Measurements from ENCODE around the gene RASGRF2. TPM values are rescaled to one million over a fixed set of nuclear protein-coding genes. Genes with fewer than 3 reads are reported as not detected.
"Not testable (repeated sequence)": the region's sequence is repeated elsewhere in the genome, so short reads cannot be mapped to it uniquely, and the experiment has no call there.

The RASGRF2 gene
- total RNA-seq, 2 donors from 2014 or later, result 1.2 to 2.3 TPM

DNA sequence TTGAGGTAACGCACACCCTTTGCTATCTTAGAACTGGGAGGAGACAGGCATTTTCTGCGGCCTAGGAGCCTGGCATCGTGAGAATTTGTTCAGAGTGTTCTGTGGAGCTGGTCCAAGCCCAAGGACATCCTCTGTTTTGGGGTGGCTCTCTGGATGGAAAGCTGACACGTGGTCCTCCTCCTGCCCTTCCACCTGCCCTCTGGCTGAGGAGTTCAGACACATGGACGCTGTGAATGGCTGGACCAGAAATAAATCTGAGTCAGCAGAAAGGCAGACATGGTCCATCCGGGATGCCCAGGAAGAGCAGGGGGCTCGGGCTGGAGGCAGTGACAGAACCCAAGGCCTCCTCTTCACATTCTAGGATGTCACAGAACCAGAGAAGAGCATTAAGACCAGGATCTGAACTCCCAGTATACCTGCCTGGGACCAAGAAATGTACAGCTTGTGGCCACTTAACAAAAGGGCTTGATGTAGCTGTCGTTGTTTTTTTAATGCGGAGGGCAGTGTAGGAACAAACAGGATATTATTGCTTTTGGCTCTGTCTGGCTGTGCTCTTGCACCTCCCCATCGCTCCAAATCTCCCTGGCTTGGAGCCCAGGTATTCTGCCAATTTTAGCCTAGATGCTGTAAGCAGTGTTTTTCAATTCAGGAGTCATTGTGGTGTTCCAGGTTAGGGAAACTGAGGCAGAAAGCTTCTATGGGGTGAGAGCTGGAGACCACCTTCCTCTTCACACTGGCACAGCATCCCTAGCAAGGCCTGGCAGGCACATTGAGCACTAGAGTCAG lies 275.3 kb downstream of the RASGRF2 start:
- ATAC-seq (no peak), DNase-seq (no peak)
- intact Hi-C loops (cut with DNase I, micrococcal nuclease), result no loop called here

DNA sequence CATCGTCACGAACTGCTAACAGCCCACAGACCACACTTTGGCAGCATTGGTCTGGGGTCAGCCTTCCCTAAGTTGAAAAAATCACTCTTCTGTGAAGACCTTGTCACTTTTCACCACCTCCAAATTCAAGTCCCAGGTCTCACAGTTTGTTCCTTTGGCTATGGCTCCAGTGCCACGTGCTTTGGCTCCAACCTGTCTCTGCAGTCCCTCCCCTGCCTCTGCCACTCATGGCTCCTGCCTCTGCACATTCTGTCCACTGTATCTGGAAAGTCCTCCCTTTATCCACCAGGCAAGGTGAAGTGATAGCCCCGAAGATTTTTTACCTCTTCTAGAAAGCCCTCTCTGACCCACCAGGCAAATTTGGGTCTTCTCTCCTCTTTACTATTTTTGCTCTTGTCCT lies 278.3 kb downstream of the RASGRF2 start:
- ATAC-seq (no peak), DNase-seq (no peak)
- intact Hi-C loops (cut with DNase I, micrococcal nuclease), result no loop called here

DNA sequence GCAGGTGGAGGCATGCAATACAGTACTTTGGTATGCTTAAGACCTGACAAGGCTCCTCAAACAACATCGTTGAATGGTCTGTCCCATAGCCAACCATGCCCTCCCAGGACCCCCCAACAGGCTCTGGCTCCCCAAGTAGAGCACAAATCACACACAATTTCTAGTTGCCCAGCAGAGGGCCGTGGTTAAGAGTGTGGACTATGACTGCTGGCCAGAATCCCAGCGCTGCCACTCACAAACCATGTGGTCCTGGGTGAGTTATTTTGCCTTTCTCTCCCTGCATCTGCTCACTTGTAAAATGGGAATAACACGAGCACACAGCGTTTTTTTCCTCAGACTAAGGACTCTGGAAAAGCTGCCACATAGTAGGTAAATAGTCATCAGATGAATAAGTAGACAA lies 279.4 kb downstream of the RASGRF2 start:
- ATAC-seq, result no peak

GRCh38 chr5:81241001-81241400 lies 280.8 kb downstream of the RASGRF2 start:
- intact Hi-C loops (cut with DNase I, micrococcal nuclease), result no loop called here
- ATAC-seq, result no peak

More for the DNA sequence above, 279.4 kb downstream of the RASGRF2 start:
- intact Hi-C loops (cut with DNase I, micrococcal nuclease), result no loop called here
- DNase-seq, result no peak

DNA sequence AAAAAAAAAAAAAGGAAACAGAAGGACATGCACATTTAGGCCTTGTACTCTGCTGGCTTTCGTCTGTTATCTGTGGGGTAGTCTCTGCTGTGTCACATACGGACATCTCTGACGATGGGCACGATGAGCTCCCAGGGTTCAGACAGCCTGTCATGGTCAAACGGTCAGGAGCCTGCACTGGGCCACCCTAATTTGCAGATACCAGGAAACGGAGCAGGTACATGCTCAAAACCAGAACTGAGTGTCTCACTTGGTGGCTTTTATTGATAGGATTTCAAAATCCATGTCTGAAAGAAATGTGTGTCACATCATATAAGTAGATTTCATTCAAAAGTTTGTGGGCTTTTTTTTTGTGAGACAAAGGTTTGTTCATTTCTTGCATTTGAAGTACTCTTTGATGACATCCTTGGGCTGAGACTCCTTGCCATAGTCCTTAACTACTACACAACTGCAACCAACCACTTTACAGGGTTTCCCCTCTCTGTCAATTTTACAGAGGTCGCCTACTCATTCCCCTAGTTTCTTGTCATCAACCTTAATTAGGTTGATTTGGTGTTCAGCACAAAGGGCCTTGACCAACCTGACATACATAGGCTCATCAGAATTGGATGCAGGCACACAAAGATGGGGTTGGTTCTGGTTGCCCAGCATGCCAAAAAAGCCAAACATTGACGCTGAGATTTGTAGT lies 281.9 kb downstream of the RASGRF2 start:
- DNase-seq (no peak), ATAC-seq (no peak)
- intact Hi-C loops (cut with DNase I, micrococcal nuclease), result no loop called here

More at GRCh38 chr5:81241001-81241400, 280.8 kb downstream of the RASGRF2 start:
- no peak for DNase-seq

GRCh38 chr5:81242906-81243436 lies 282.8 kb downstream of the RASGRF2 start:
- intact Hi-C loops (cut with DNase I, micrococcal nuclease), result no loop called here
- no peak for DNase-seq
- ATAC-seq, result no peak

DNA sequence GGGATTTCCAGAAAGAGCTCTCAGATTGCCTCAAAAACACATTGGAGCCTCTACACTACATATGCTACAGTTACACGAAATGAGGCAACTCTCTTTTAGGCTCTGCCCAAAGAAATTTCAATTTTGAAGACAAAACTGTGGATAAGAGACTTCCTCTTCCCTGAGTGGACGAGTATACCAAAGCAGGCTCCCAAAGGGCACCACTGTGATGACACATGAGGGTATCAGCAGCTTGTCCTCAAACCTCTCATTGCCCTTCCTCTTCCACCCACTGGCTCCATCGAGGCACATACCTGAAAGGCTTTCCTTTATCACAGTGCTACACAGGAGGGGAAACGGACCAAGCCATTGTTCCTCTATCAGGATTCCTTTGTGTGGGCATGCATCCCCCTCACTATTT lies 284.3 kb downstream of the RASGRF2 start:
- intact Hi-C loops (cut with DNase I, micrococcal nuclease), result no loop called here
- DNase-seq (no peak), ATAC-seq (no peak)

- DNase-seq (no peak), ATAC-seq (no peak)
- intact Hi-C loops (cut with DNase I, micrococcal nuclease), result no loop called here
Observed at GRCh38 chr5:81245871-81246235, 285.7 kb downstream of the RASGRF2 start.

DNA sequence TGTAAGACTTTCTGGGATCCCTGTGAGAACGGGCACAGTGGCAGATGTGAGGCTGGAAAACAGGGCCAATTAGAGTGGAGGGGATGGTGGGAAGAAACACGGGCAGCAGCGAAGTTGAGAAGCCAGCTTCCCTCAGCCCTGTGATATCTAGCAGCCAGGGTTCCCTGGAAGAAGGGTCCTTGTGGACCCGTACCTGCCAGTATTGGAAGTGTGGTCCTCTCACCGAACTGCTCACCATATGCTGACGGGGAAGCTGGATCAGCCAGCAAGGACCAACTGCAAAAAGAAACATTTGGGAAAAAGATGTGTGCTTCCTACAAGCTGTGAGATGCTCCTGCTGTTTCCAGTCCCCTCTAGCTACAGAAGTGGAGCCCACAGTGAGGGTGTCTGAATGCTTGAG lies 286.5 kb downstream of the RASGRF2 start:
- no peak for DNase-seq
- no peak for ATAC-seq
- intact Hi-C loops (cut with DNase I, micrococcal nuclease), result no loop called here

DNA sequence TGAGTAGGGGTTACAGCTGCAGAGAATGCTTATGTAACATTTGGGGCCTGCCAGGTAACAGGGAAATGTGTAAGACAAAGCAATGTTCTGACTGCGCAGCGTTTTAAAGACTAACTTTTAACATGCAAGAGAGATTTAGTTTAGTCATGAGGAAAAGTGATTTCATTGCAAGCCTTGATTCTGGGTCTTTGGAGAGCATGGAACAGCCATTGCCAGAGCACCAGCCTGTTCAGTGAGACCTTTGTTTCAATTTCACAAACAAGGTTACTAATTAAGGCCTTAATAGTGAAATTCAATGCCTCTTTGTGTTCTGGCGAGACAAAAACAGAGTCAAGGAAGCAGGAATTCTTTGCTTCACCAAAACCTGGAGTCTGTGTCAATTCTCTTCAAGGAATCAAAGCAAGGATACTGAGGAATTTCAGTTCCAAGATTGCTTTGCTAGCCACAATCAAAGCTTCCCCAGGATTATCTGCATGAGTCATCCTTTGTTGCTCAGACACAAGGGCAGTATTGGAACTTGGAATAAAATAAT lies 287.3 kb downstream of the RASGRF2 start:
- intact Hi-C loops (cut with DNase I, micrococcal nuclease), result no loop called here
- ATAC-seq (no peak), DNase-seq (no peak)

- no peak for ATAC-seq
- intact Hi-C loops (cut with DNase I, micrococcal nuclease), result no loop called here
- DNase-seq, result no peak
Observed at GRCh38 chr5:81249240-81249639, 289.1 kb downstream of the RASGRF2 start.

- no peak for ATAC-seq
- intact Hi-C loops (cut with DNase I, micrococcal nuclease), result no loop called here
Observed at GRCh38 chr5:81250004-81250403, 289.8 kb downstream of the RASGRF2 start.

DNA sequence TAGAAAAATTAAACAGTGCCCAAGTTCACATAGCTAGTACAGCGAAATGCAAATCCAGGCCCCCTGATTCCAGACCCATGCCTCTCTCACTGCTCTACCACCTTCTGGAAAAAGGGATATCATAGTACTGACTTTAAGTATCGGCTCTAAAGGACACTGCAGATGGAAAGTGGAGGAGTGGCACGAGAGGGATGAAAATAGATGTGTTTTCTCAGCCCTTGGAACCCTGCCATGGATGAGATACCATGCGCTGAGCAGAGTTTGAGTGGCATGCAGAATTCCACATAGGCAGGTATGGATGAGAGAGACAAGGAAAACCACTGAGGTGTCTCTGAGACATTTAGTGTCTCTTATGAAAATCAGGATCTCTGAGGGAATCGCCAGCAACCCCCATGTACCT lies 291.8 kb downstream of the RASGRF2 start:
- intact Hi-C loops (cut with DNase I, micrococcal nuclease), result no loop called here
- ATAC-seq (no peak), DNase-seq (no peak)

More at GRCh38 chr5:81250004-81250403, 289.8 kb downstream of the RASGRF2 start:
- no peak for DNase-seq

DNA sequence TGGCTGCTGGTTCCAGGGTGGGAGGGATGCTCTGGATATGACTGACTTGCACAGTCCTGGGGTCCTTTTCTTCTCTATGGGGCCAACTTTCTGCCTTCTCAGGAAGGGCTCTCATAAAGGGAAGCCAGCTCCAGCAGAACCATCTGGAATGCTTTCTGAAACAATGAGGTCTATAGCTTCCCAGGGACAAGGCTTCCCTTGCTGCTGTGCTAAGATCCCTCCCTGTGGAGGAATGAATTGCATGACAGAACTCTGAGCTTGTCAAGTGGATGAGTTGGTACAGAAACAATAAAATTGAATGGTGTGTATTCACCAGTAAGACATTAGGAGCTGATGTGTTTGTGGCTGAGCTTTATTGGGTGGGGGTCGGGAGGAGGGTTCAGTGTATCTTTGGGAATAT lies 292.7 kb downstream of the RASGRF2 start:
- DNase-seq (no peak), ATAC-seq (no peak)
- intact Hi-C loops (cut with DNase I, micrococcal nuclease), result no loop called here

DNA sequence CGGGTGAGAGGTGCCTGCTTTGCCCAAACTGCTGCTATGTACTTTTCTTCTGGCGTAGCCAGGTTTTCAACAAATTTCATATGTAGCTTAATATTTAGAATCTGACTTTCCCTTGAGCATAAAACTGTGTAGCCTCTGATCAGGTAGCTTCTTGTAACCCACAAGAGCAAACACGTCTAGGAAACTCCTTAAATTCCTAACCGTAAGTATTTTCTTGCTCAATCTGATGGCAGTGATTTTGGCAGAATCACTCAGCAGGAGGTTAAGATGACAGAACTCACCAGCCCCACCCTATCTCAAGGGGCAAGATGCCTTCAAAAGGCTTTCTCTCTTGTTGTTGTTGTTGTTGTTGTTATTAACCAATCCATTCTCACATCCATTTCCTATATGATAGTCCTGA lies 293.7 kb downstream of the RASGRF2 start:
- no peak for DNase-seq
- no peak for ATAC-seq
- intact Hi-C loops (cut with DNase I, micrococcal nuclease), result no loop called here

DNA sequence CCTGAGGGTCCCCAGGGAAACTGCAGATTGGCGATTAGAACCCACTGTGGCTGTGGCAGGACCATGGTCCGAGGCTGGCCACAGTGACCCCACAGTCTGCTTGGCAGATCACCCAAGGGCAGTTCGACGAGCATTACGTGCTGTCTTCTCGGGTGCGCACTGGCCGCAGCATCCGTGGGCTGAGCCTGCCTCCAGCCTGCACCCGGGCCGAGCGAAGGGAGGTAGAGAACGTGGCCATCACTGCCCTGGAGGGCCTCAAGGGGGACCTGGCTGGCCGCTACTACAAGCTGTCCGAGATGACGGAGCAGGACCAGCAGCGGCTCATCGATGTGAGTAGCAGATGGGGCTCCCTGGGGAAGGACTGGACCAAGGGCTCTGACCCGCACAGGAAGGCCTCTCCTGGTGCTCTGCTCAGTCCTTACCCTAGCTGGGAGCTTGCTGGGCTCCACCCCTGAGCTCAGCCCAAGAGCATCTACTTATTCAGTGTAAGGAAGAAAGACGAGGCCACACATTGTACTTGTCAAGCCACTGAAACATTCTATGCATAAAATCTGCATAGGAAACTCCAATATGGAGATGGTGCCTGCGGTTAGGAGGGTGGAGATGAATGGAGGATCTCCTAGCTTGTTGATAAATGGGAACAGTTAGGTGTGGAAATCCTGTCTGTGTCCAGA lies 294.9 kb downstream of the RASGRF2 start:
- intact Hi-C loops (cut with DNase I, micrococcal nuclease), result no loop called here
- ATAC-seq, result no peak
- DNase-seq, result no peak

DNA sequence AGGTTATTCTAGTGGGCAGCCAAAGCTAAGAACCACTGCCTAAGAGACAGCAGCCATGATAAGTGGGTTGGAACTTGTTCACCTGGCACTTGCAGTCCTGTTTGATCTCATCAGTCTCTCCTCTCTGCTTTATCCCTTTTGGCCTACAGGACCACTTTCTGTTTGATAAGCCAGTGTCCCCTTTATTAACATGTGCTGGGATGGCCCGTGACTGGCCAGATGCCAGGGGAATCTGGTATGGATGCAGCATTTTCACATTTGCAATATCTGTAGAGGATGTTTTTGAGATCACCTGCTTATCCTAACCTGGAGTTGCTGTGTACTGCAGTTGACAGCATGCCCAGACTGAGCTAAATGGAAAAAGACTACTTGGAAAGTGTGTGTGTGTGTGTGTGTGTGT lies 296.6 kb downstream of the RASGRF2 start:
- ATAC-seq (no peak), DNase-seq (no peak)
- intact Hi-C loops (cut with DNase I, micrococcal nuclease), result no loop called here

- DNase-seq; intact Hi-C loops (cut with DNase I, micrococcal nuclease); ATAC-seq: not testable (repeated sequence)
Observed at GRCh38 chr5:81262796-81263195, 302.6 kb downstream of the RASGRF2 start.

DNA sequence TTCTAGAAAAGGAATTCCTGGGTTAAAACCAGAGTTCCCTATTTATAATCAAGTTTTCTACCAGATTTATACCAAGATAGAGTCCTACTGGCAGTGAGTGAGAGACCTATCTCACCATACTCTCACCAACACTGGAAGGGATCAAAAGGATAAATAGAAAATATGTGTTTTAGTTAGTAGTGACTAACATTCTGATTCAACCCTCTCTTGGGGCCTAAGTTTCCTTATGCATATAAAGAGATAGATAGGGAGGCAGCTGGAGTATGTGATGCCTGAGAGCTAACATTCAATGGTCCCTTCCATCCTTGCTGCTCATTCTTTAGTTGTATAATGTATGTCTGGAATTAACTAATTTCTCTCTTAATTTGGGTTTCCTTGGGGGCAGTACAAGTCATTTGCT lies 304.9 kb downstream of the RASGRF2 start:
- DNase-seq, result no peak
- intact Hi-C loops (cut with DNase I, micrococcal nuclease), result no loop called here
- no peak for ATAC-seq

All from left colon (tissue), 2 donors.